Natural killer cell treated with Interleukin-12 subunit alpha and Interleukin-12 subunit beta and Interleukin-15 and Interleukin-18, amount 100 ng/mL, for 72 hours (primary cell): Measurements from ENCODE around the gene TYW5. TPM values are rescaled to one million over a fixed set of nuclear protein-coding genes. Genes with fewer than 3 reads are reported as not detected.
A peak's percentile ranks its signal among the peaks of the same experiment; 100 is the strongest.

ENCODE experiments used
- ATAC-seq, 2 donors: fragments of 150-1000 bp; cut with Tn5 transposase in 1 of 2; sonication (Bioruptor Pico), chemical (Tn5 transposase) in 1 of 2; 2 replicates each; pipeline ENCODE4 v1.10.0; 2021
- DNase-seq: peaks from one replicate; pipeline ENCODE4 v3.0.0; 2022; ENCODE audit warnings: low spot score
- H3K27ac Mint-ChIP-seq, 2 donors: 1 replicate in 1 of 2; 2 replicates in 1 of 2; pipeline ENCODE4 v1.8.0; 2022; ENCODE audit warnings: mixed read lengths in 2 of 2, mild to moderate bottlenecking in 1 of 2, moderate library complexity in 1 of 2
- H3K27me3 Mint-ChIP-seq, 2 donors: 1 replicate in 1 of 2; 2 replicates in 1 of 2; pipeline ENCODE4 v1.8.0; 2022; ENCODE audit warnings: mixed read lengths in 2 of 2
- H3K36me3 Mint-ChIP-seq: one replicate; pipeline ENCODE4 v1.8.0; 2022; ENCODE audit warnings: mixed read lengths
- H3K4me1 Mint-ChIP-seq, 2 donors: 1 replicate in 1 of 2; 2 replicates in 1 of 2; pipeline ENCODE4 v1.8.0; 2022; ENCODE audit warnings: low read depth in 2 of 2, mixed read lengths in 2 of 2, mild to moderate bottlenecking in 1 of 2
- H3K4me3 Mint-ChIP-seq: one replicate; pipeline ENCODE4 v1.8.0; 2022; ENCODE audit warnings: mixed read lengths
- H3K9me3 Mint-ChIP-seq: 2 replicates; pipeline ENCODE4 v1.8.0; 2022; ENCODE audit warnings: mixed read lengths
- total RNA-seq, 2 donors: library from RNA; stranded (reverse); gene quantifications; one replicate each; pipeline ENCODE4 v1.2.3, GENCODE V29; 2022

The TYW5 gene
- total RNA-seq, 2 donors from 2014 or later, result 10.7 to 13.9 TPM

DNA sequence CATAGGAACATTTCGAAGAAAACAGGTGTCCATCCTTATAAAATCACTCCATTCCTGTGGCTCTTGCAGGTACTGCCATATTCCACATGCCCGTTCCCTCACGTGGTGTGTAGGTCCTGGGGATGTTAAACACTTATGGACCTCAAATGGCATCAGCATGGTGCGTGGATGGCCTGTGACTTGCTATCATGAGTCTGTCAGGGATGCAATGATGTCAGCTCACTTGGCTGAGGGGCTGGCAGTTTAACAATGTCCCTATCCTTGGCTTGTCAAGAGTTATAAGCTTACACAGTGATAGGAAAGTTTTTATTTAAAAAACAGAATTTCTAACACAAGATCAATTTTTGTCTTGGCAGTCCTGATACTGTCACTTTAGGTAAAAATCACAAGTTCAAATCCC, 28.9 kb upstream of the TYW5 start:
- Mint-ChIP-seq H3K27ac (no peak overlapping the region), H3K36me3 (no peaks in the 10 kb centered on the region), H3K4me3 (no peak overlapping the region), H3K4me1 (peaks cover 5 to 8% of the 10 kb centered on the region in 2 donors), H3K27me3 (peaks cover 0 to 8% of the 10 kb centered on the region in 2 donors), H3K9me3 (no peaks in the 10 kb centered on the region)
- ATAC-seq (no peak), DNase-seq (no peak)

DNA sequence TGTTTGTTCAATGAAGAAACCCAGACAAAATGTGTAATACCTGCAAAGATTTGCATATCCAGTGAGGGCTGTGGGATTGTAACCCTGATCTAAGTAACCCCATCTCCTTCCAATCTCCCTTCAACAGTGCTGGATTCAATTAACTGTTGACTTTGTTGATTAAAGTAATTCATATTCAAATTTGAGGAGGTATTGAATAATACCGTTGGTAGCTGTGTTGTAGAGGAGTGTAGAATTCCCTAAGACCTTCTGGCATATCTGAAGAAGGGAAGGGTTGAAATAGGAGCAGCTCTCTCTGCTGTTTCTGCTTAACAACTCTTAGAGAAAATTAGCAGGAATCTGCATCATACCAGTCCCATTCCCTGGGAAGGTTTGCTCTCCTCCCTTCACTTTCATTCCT, 28.2 kb upstream of the TYW5 start:
- no peaks in the 10 kb centered on the region for H3K36me3 Mint-ChIP-seq
- DNase-seq, result no peak
- no peak overlapping the region for H3K4me3 Mint-ChIP-seq
- ATAC-seq, result no peak
- peaks cover 7 to 13% of the 10 kb centered on the region in 2 donors for H3K4me1 Mint-ChIP-seq
- H3K27ac Mint-ChIP-seq, result no peak overlapping the region
- peaks cover 0 to 5% of the 10 kb centered on the region in 2 donors for H3K27me3 Mint-ChIP-seq
- H3K9me3 Mint-ChIP-seq, result no peaks in the 10 kb centered on the region

DNA sequence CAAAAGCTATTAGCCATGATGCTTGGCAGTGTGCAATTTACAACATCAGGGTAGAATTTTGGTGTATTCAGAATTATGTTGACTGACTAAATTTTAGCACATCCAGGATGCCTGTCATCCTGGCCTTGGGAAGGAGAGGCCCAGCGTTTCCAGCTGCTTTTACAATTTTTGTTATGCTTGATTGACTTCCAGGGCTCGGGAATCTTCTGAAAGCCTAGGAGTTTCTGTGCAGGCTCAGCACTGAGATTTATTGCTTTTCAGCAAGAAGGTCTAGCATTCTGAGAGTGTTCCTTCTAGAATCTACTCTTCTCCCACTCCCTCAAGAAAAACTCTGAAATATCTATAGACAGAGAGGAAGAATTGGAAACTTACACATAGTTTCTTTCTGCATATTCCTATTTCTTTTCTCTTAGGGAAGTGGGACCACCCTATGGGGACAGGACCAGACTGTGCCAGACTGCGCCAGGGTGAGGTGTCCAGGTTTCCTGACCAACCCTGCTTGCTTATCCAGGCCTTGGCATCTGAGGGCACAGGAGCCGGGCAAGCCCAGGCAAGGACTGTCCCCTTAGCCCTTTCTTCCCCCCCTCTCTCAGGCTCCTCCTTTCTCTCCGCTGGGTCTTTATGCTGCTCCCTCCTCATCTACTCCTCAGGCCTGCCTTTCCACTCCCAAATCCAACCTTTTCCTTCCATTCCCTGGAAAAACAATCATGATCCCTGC, 27.0 kb upstream of the TYW5 start:
- Mint-ChIP-seq H3K4me3 (no peak overlapping the region), H3K27ac (no peak overlapping the region), H3K36me3 (no peaks in the 10 kb centered on the region), H3K9me3 (no peaks in the 10 kb centered on the region), H3K4me1 (peaks cover 17 to 24% of the 10 kb centered on the region in 2 donors), H3K27me3 (peaks cover 0 to 5% of the 10 kb centered on the region in 2 donors)
- DNase-seq (no peak), ATAC-seq (no peak)

DNA sequence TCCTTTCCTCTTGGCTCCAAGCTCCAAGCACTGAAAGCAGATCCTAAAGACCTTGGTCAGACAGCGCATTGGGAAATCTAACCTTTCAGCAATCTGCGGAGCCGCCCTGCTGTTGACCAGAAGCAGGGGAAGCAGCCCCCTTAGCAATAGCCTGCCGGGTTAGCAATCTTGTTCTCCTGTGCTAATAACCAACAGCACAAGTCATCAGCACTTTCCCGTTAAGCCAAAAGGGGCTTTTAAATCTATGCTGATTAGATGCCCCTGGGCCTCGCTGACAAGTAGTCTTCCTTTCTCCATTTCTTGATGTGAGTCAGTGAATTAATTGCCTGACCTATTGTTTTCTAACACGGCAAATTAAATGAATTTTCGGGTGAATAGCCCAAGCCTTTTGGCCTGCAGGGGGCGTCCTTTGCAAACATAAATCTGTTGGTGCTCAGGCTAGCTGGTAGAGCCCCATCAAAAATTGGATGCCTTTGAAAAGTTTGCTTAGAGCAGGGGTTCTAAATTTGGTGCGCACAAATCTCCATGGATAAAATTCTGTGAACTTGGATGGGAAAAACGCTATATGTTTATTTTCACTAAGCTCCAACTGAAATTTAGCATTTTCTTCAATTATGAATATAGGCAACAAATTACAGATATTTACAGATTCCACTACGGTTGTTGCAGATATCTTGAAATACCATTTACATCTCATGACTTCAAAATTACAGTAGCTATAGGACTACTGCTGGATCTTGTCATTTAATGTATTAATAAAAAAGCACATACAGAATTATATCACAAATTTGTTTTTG, 24.7 kb upstream of the TYW5 start:
- ATAC-seq, result no peak
- DNase-seq, result peak; percentile 78
- peaks cover 0 to 5% of the 10 kb centered on the region in 2 donors for H3K27me3 Mint-ChIP-seq
- peak overlapping the region in 1 of 2 donors; percentile 53 for H3K27ac Mint-ChIP-seq
- peaks cover 8% of the 10 kb centered on the region for H3K36me3 Mint-ChIP-seq
- no peaks in the 10 kb centered on the region for H3K9me3 Mint-ChIP-seq
- H3K4me1 Mint-ChIP-seq, result peaks cover 19 to 26% of the 10 kb centered on the region in 2 donors
- H3K4me3 Mint-ChIP-seq, result peak overlapping the region; percentile 68

DNA sequence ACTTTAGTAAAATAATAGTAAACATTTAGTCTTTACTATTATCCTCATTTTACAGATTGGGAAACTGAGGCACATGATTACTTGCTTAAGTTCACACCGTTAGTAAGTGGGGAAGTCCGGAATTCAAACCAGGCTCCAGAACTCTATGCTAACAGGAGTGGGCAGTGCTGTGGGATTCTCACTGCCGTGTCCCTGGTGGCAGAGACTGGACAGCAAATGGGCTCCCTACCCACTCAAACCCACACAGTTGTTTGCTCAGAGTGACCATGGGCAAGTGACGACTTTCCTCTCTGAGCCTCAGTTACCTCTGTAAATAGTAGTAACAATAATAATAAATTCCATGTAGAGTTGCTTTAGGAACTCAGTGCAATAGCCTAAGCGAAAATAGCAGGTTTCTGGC, 24.1 kb upstream of the TYW5 start:
- no peaks in the 10 kb centered on the region for H3K9me3 Mint-ChIP-seq
- peaks cover 8% of the 10 kb centered on the region for H3K36me3 Mint-ChIP-seq
- peak overlapping the region in 1 of 2 donors; percentile 53 for H3K27ac Mint-ChIP-seq

DNA sequence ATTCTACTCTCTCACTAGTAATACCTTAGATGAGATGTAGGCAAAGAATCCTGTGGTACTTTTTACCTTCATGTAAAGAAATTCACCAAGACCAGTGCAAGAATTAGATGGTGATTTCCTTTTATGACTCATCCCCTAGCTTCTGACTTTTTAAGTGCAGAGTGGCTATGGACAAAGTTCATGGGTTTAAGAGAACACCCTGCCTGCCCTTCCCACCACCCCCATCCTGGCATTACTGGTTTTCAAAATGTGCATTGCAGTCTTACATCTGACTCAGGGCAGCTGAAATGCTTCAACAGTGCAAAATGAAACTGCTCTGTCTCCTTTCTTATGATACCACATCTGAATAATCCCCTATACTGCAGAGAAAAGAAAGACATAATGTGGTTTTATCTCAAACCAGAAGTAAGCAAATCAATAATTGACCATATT, 22.7 kb upstream of the TYW5 start:
- H3K36me3 Mint-ChIP-seq, result peaks cover 8% of the 10 kb centered on the region
- H3K4me3 Mint-ChIP-seq, result peak overlapping the region; percentile 65
- peak overlapping the region; percentile 58 to 75 for H3K27ac Mint-ChIP-seq
- ATAC-seq (peak; percentile 90 to 92), DNase-seq (peak; percentile 64)
- peaks cover 0 to 5% of the 10 kb centered on the region in 2 donors for H3K27me3 Mint-ChIP-seq
- no peaks in the 10 kb centered on the region for H3K9me3 Mint-ChIP-seq
- H3K4me1 Mint-ChIP-seq, result peaks cover 22 to 26% of the 10 kb centered on the region in 2 donors

More for the DNA sequence above, 24.1 kb upstream of the TYW5 start:
- ATAC-seq (no peak), DNase-seq (no peak)
- peaks cover 19 to 26% of the 10 kb centered on the region in 2 donors for H3K4me1 Mint-ChIP-seq
- peaks cover 0 to 5% of the 10 kb centered on the region in 2 donors for H3K27me3 Mint-ChIP-seq
- H3K4me3 Mint-ChIP-seq, result peak overlapping the region; percentile 68

DNA sequence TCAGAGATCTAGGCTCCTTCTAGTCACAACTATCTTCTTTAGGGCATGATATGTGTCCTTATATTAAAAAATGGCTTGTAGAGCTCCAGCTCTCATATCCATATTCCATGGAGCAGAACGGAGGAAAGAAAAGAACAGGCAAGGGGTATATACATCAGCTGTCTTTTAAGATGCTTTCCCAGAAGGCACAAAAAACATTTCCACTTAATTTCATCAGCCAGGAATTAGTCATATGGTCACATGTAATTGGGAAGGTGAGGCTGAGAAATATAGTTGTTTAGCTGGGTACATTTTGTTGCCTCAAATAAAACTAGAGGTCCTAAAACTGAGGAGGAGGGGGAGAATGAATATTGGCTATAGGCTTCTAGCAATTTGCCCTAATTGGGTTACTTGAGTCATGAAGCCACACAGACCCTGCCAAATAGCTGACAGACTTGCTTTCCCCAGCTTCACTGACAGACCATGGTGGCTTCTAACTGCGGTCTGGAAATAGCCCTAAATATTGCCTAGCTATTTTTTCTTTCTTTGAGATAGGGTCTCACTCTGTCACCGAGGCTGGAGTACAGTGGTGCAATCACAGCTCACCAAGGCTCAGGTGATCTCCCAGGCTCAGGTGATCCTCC, 20.1 kb upstream of the TYW5 start:
- no peak for DNase-seq
- H3K27me3 Mint-ChIP-seq, result peaks cover 0 to 5% of the 10 kb centered on the region in 2 donors
- no peak for ATAC-seq

DNA sequence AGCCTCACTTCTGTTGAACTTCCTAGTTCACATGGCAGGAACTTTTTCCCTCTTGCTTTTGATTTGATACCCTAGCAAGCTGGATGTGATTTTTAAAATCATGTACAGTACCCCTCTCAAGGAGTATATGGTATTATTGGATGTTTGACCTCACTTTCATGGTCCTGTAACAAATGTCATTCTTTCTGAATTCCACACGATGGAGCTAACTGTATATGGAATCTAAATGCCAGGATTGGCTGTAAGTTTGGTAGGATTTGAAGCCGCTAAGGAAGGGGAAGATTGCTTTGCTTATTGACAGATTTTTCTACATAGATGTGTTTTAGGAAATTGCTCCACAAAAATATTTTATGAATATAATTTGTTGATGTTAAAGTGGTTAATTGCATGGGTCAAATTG, 18.4 kb upstream of the TYW5 start:
- no peak for DNase-seq
- ATAC-seq, result no peak
- H3K4me1 Mint-ChIP-seq, result peaks cover 15 to 17% of the 10 kb centered on the region in 2 donors
- H3K36me3 Mint-ChIP-seq, result peaks cover 8% of the 10 kb centered on the region
- H3K9me3 Mint-ChIP-seq, result no peaks in the 10 kb centered on the region
- no peaks in the 10 kb centered on the region for H3K27me3 Mint-ChIP-seq
- no peak overlapping the region for H3K27ac Mint-ChIP-seq
- no peak overlapping the region for H3K4me3 Mint-ChIP-seq

More for the DNA sequence above, 20.1 kb upstream of the TYW5 start:
- Mint-ChIP-seq H3K4me3 (no peak overlapping the region), H3K4me1 (peaks cover 22 to 26% of the 10 kb centered on the region in 2 donors), H3K9me3 (no peaks in the 10 kb centered on the region), H3K27ac (no peak overlapping the region), H3K36me3 (peaks cover 8% of the 10 kb centered on the region)

DNA sequence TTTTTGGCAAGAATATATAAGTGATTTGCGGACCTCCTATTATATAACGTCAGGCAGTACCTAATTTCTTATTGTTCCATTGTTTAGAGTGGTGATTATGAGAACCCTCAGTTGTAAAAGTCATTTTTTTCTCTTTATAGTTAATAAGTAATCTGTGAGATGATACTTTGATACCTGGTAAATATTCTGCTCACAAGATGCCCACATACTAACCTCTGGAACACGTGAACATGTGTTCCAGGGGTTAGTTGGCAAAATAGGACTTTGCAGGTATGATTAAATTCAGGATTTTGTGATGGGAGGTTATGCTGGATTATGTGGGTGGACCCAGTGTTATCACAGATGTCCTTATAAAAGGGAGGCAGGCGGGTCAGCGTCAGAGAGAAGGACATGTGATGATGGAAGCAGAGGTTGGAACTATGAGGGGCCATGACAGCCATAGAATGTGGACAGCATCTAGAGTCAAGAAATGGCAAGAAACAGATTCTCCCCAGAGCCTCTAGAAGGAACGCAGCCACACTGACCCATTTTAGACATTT, 16.9 kb upstream of the TYW5 start:
- Mint-ChIP-seq H3K27me3 (no peaks in the 10 kb centered on the region), H3K9me3 (no peaks in the 10 kb centered on the region), H3K4me1 (peaks cover under 1 to 3% of the 10 kb centered on the region in 2 donors), H3K27ac (no peak overlapping the region), H3K36me3 (peaks cover 8% of the 10 kb centered on the region), H3K4me3 (no peak overlapping the region)
- ATAC-seq, result no peak
- no peak for DNase-seq

DNA sequence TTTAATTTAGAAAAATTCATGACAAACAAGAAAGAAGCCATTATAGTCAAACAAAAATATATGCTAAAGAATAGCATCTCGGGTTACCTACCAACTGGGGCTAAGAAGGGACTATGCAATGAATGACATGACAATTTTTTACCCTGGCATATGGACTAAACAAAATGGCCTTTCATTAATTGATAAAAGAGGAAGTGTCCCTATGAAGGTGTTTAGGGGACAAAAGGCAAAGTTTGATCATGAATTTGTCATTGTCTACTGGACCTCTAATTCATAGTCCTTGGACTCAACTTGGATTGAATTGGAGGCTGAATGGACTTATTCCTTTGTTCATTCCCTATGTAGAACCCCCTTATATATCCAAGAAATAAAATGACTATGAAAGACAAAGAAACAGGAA, 12.8 kb upstream of the TYW5 start:
- Mint-ChIP-seq H3K4me3 (no peak overlapping the region), H3K9me3 (no peaks in the 10 kb centered on the region), H3K27me3 (no peaks in the 10 kb centered on the region), H3K4me1 (no peaks in the 10 kb centered on the region), H3K36me3 (peaks cover 13% of the 10 kb centered on the region), H3K27ac (peak overlapping the region in 1 of 2 donors; percentile 27)
- ATAC-seq (no peak), DNase-seq (no peak)

DNA sequence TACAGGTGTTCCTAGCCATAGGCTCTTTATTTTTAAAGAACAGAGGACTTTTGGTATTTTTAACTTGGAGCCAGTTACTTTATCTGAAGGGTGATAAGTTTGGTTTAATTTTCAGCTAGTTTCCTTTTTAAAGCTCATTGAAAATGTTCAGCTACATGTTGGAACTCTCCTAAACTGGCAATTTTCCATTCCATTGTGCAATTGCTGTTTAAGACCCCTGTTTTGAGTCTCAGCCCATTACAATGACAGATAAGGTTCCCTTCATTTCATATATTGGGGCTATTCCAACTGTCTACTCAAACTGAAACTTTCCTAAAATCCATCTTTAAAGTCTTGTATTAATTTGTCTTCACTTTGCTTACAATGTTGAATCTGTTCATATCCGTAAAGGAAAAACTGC, 11.7 kb upstream of the TYW5 start:
- peaks cover 5 to 7% of the 10 kb centered on the region in 2 donors for H3K4me1 Mint-ChIP-seq

DNA sequence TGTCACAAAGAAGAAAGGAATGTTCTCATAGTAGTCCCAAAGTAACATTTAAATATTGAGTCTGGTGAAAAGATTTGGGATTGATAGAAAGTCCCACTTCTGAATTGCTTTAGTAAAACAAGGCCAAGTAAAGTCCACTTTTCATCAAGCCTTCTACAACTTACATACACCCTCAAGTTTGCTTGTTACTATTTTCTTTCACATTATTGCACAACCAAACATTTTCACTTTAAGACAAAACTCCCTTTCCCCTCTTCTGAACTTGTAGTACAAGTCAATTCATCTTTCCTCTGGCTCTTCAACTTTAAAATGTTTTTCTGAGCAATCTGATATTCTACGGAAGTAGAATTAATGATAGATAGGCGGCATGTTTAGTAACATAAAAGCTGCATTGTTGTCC, 11.1 kb upstream of the TYW5 start:
- H3K4me3 Mint-ChIP-seq, result no peak overlapping the region
- no peak for ATAC-seq
- H3K27ac Mint-ChIP-seq, result no peak overlapping the region

More for the DNA sequence above, 11.7 kb upstream of the TYW5 start:
- DNase-seq (no peak), ATAC-seq (no peak)
- H3K9me3 Mint-ChIP-seq, result no peaks in the 10 kb centered on the region
- no peaks in the 10 kb centered on the region for H3K27me3 Mint-ChIP-seq
- H3K36me3 Mint-ChIP-seq, result peaks cover 21% of the 10 kb centered on the region
- no peak overlapping the region for H3K4me3 Mint-ChIP-seq
- H3K27ac Mint-ChIP-seq, result no peak overlapping the region

DNA sequence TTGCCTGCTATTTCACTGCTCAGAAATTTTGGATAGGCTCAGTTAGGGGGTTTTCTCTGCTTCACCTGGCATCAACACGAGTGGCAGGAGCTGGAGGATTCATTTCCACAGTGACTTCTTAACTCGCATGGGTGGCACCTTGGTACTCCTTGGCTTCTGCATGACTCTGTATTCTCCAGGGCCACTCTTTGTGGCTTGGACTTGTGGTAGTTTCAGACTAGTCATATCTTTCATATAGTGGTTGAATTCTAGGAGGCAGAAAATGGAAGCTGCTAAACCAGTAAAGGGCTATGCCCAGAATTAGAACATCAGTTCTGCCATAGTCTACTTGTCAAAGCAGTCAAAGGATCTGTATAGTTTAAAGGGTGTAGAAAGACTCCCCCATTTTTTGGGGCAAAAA, 6.9 kb upstream of the TYW5 start:
- ATAC-seq, result peak; percentile 67 to 94
- no peaks in the 10 kb centered on the region for H3K27me3 Mint-ChIP-seq
- DNase-seq, result no peak
- H3K27ac Mint-ChIP-seq, result peak overlapping the region in 1 of 2 donors; percentile 71
- peak overlapping the region; percentile 70 for H3K4me3 Mint-ChIP-seq
- H3K4me1 Mint-ChIP-seq, result peaks cover 21 to 30% of the 10 kb centered on the region in 2 donors
- peaks cover 26% of the 10 kb centered on the region for H3K36me3 Mint-ChIP-seq
- no peaks in the 10 kb centered on the region for H3K9me3 Mint-ChIP-seq

More for the DNA sequence above, 11.1 kb upstream of the TYW5 start:
- Mint-ChIP-seq H3K27me3 (no peaks in the 10 kb centered on the region), H3K9me3 (no peaks in the 10 kb centered on the region), H3K4me1 (peaks cover 9 to 12% of the 10 kb centered on the region in 2 donors), H3K36me3 (peaks cover 26% of the 10 kb centered on the region)
- DNase-seq, result no peak
